Endothelial cell of umbilical vein (primary cell): ENCODE measurements around the gene TSPEAR. TPM values are rescaled to one million over a fixed set of nuclear protein-coding genes. Genes with fewer than 3 reads are reported as not detected.

ENCODE experiments used
- BruUV-seq: library from RNA; stranded (reverse); fragments of 400-500 nt; replicated peaks from 2 replicates; lab custom pipeline; 2021; lab: Mats Ljungman, UMichigan
- CTCF ChIA-PET: fragments of 300-600, 350-600 bp; sonication (Branson Sonifier 250); formaldehyde crosslinking; loops from one replicate; lab custom pipeline; 2021; ENCODE audit warnings: antibody characterized with exemption, inconsistent platforms; lab: Charles Lee
- POLR2A ChIA-PET: fragments of 300-600, 350-600 bp; sonication (Branson Sonifier 250); formaldehyde crosslinking; loops from one replicate; lab custom pipeline; 2021; ENCODE audit warnings: antibody characterized with exemption, inconsistent platforms; lab: Charles Lee
- DNase-seq: peaks from one replicate; pipeline ENCODE4 v3.0.0-alpha.2; 2011; ENCODE audit warnings: low read depth, low spot score
- FAIRE-seq: peaks from 2 replicates; lab custom pipeline; 2011; peaks lifted over from hg19 to GRCh38; lab: Jason Lieb, UNC
- H2AFZ ChIP-seq: 2 replicates; pipeline ENCODE4 v1.6.0; 2012; ENCODE audit warnings: low read depth, low read length, control low read depth, inconsistent platforms
- H3K27ac ChIP-seq: 2 replicates; pipeline ENCODE4 v1.5.1; 2011; ENCODE audit warnings: low read depth, mild to moderate bottlenecking, control low read depth, low read length, moderate library complexity; ENCODE audit not compliant: insufficient read depth
- H3K27me3 ChIP-seq, 2 experiments: 2 replicates each; pipeline versions ENCODE4 v1.6.0 to v1.6.1; 2011; ENCODE audit warnings: low read length in 2 of 2, mixed read lengths in 1 of 2; ENCODE audit not compliant: control insufficient read depth in 2 of 2, insufficient read depth in 2 of 2
- H3K36me3 ChIP-seq, 2 experiments: 2 replicates in 1 of 2; 3 replicates in 1 of 2; pipeline ENCODE4 v1.5.1; 2011; ENCODE audit warnings: low read length in 2 of 2, mild to moderate bottlenecking in 1 of 2, moderate library complexity in 1 of 2; ENCODE audit not compliant: control insufficient read depth in 2 of 2, insufficient read depth in 2 of 2; ENCODE audit errors: extremely low read depth in 1 of 2
- H3K4me1 ChIP-seq: 3 replicates; pipeline ENCODE4 v1.5.1; 2011; ENCODE audit warnings: mild to moderate bottlenecking, low read length; ENCODE audit not compliant: control insufficient read depth, insufficient read depth; ENCODE audit errors: extremely low read depth
- H3K4me2 ChIP-seq: 2 replicates; pipeline ENCODE4 v1.6.1; 2011; ENCODE audit warnings: low read length, control low read depth, mixed read lengths; ENCODE audit not compliant: insufficient read depth
- H3K4me3 ChIP-seq, 3 experiments: fragments of 200-600 bp in 1 of 3; sonication (generic), shearing (Covaris generic) in 1 of 3; replicated peaks in 1 of 3; 2 replicates each; pipeline ENCODE4 v1.5.1; 2011 to 2016; ENCODE audit warnings: control low read depth in 3 of 3, low read length in 3 of 3, mild to moderate bottlenecking in 2 of 3, inconsistent platforms in 1 of 3, low read depth in 1 of 3, moderate library complexity in 1 of 3; ENCODE audit not compliant: insufficient read depth in 1 of 3
- H3K79me2 ChIP-seq: 2 replicates; pipeline ENCODE4 v1.6.0; 2012; ENCODE audit warnings: low read length, inconsistent platforms; ENCODE audit not compliant: control insufficient read depth, insufficient read depth
- H3K9ac ChIP-seq: replicated peaks from 2 replicates; pipeline ENCODE3; 2011; ENCODE audit warnings: low read length, control low read depth; ENCODE audit not compliant: insufficient read depth; ENCODE audit errors: extremely low read depth
- H3K9me1 ChIP-seq: replicated peaks from 3 replicates; pipeline ENCODE4 v1.6.0; 2011; ENCODE audit warnings: mild to moderate bottlenecking, low read length; ENCODE audit not compliant: control insufficient read depth, insufficient read depth; ENCODE audit errors: extremely low read depth
- H3K9me3 ChIP-seq: replicated peaks from 2 replicates; pipeline ENCODE4 v1.5.1; 2012; ENCODE audit warnings: low read length, inconsistent platforms; ENCODE audit not compliant: control insufficient read depth, insufficient read depth
- H4K20me1 ChIP-seq: replicated peaks from 2 replicates; pipeline ENCODE3; 2011; ENCODE audit warnings: mild to moderate bottlenecking, low read length; ENCODE audit not compliant: control insufficient read depth, insufficient read depth; ENCODE audit errors: extremely low read depth
- CTCF ChIP-seq, 2 donors: IDR thresholded peaks; 1 replicate in 1 of 2; 2 replicates in 1 of 2; pipeline ENCODE4 v1.5.1; 2011; ENCODE audit warnings: low read length in 2 of 2, mild to moderate bottlenecking in 2 of 2, moderate library complexity in 2 of 2, control low read depth in 1 of 2, inconsistent platforms in 1 of 2, low read depth in 1 of 2; ENCODE audit not compliant: insufficient read depth in 1 of 2; ENCODE audit errors: extremely low read depth in 1 of 2
- EZH2 ChIP-seq: IDR thresholded peaks from 2 replicates; pipeline ENCODE4 v1.6.1; 2012; ENCODE audit warnings: borderline replicate concordance, low read depth, mild to moderate bottlenecking, moderate library complexity, low read length, inconsistent platforms; ENCODE audit not compliant: severe bottlenecking
- FOS ChIP-seq: IDR thresholded peaks from 2 replicates; pipeline ENCODE4 v1.6.1; 2011; ENCODE audit warnings: mild to moderate bottlenecking, low read length, moderate library complexity, borderline replicate concordance; ENCODE audit not compliant: insufficient read depth
- GATA2 ChIP-seq: IDR thresholded peaks from 2 replicates; pipeline ENCODE4 v1.7.0; 2011; ENCODE audit warnings: low read depth, mild to moderate bottlenecking, moderate library complexity, mixed read lengths, low read length; ENCODE audit not compliant: insufficient read length, insufficient read depth
- JUN ChIP-seq: IDR thresholded peaks from 2 replicates; pipeline ENCODE4 v1.6.1; 2011; ENCODE audit warnings: borderline replicate concordance, low read depth; ENCODE audit not compliant: insufficient read length, insufficient read depth
- MYC ChIP-seq: IDR thresholded peaks from one replicate; pipeline ENCODE4 v1.6.1; 2011; ENCODE audit warnings: mild to moderate bottlenecking, low read depth, low read length
- POLR2A ChIP-seq: IDR thresholded peaks from 2 replicates; pipeline ENCODE4 v1.6.1; 2012; ENCODE audit warnings: low read depth, mild to moderate bottlenecking, control low read depth, low read length
- POLR2AphosphoS5 ChIP-seq: IDR thresholded peaks from 2 replicates; pipeline ENCODE4 v1.6.1; 2012; ENCODE audit warnings: low read depth, mild to moderate bottlenecking, control low read depth, low read length, moderate library complexity; ENCODE audit not compliant: insufficient read depth
- dilution Hi-C: fragments of 300-500 bp; cut with MboI; formaldehyde crosslinking; loops from one replicate; pipeline ENCODE4 v1.15.0; 2019; ENCODE audit warnings: low sequenced_read_pairs; ENCODE audit not compliant: extremely low pct_ligation_motif_present
- intact Hi-C: fragments of 100-400 bp; cut with micrococcal nuclease; formaldehyde crosslinking; loops from one replicate; pipeline ENCODE4 v1.10.0; 2022
- polyA plus RNA-seq, 4 experiments: library from polyadenylated mRNA; depleted of rRNA in 3 of 4; stranded (reverse) in 3 of 4; unstranded in 1 of 4; fragments of >200 nt; gene quantifications; 2 replicates each; pipeline versions ENCODE4 v1.2.1 to v1.2.3, GENCODE V29; 2011 to 2012; ENCODE audit warnings: missing spikeins in 1 of 4
- total RNA-seq: library from RNA; stranded (reverse); gene quantifications from 2 replicates; pipeline ENCODE4 v1.2.3, GENCODE V29; 2021
- TF ChIP-seq, protein P1 (sequence below): IDR thresholded peaks from 2 replicates; pipeline ENCODE4 v1.6.1; 2011; ENCODE audit not compliant: insufficient read depth, insufficient read length

Gene TSPEAR
- total and polyA plus RNA-seq, 2 donors (not counting 3 experiments of a cell fraction or from before 2014, with no cell fraction given): 0.01 TPM; not detected in 1

DNA sequence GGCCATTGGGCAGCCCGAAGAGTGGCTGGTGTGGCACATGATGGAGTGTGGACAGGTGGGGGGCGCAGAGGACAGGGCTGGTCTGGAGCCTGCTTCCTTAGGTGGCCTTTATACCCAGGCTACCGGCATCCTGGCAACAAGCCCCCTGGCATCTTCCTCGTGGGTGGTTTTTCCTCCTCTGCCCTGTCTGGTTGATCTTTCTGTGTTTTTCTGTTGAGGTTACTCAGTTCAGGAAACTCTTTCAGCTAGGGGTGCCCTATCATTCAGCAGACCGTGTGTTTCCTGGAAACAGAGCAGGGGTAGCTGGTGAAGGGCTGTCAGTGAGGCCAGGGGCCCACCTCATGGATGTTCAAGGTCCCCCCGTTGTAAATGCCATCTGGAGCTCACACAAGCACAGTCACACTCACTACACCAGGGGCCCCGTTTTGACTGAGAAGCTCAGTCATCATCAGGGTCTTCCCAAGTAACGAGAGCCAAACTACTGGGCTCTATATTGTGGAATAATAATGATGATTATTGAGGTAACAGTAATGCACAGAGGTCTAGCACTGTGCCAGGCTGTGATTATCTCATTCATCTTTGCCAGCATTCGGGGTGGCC is 56.7 kb downstream of the TSPEAR start, which contains the start of gene KRTAP12-4:
KRTAP12-4 (minus strand) TSS at position 84 of the 600 bp plus-strand sequence; CDS start at position 39, 45 bp downstream.
- intact Hi-C loops: no loop called here

More for the DNA sequence above, 56.7 kb downstream of the TSPEAR start, which contains the start of gene KRTAP12-4:
- H3K4me3 ChIP-seq: no peak within 1 kb of the TSS
- H3K9me1 ChIP-seq: no peaks in the 10 kb centered on the region
- H3K79me2 ChIP-seq: no peaks in the 10 kb centered on the region
- CTCF ChIA-PET: no interaction called here
- BruUV-seq: no TSS peak
- no peak within 1 kb of the TSS for H3K4me2 ChIP-seq
- TF ChIP-seq GATA2 (no peak), MYC (no peak), CTCF (IDR thresholded peaks at IDR 0.05; ENCODE audit: extremely low read depth in 1 of 2, insufficient read depth in 1 of 2, low read depth in 1 of 2, low read length in 2 of 2) (no peak), POLR2A (no peak), EZH2 (no peak), JUN (no peak), FOS (no peak), POLR2AphosphoS5 (no peak)
- TF ChIP-seq, protein P1, sequence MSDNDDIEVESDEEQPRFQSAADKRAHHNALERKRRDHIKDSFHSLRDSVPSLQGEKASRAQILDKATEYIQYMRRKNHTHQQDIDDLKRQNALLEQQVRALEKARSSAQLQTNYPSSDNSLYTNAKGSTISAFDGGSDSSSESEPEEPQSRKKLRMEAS: no peak
- DNase-seq (no peak), FAIRE-seq (no peak)
- no peak within 1 kb of the TSS for H2AFZ ChIP-seq
- H3K4me1 ChIP-seq: no peaks in the 10 kb centered on the region
- no peaks in the 10 kb centered on the region for H3K27me3 ChIP-seq
- H3K36me3 ChIP-seq: no peaks in the 10 kb centered on the region
- dilution Hi-C loops: no loop called here
- H4K20me1 ChIP-seq: no peaks in the 10 kb centered on the region
- H3K27ac ChIP-seq: no peak within 1 kb of the TSS
- POLR2A ChIA-PET: interaction anchor here (1.1 kb wide), 1 partner anchor 31 kb away, joined by 3 read pairs; no protein-coding TSS in a partner anchor
- H3K9ac ChIP-seq: no peak within 1 kb of the TSS
- H3K9me3 ChIP-seq: no peaks in the 10 kb centered on the region
